ENCODE results near the gene RNF151. TPM values are rescaled to one million over a fixed set of nuclear protein-coding genes. Genes with fewer than 3 reads are reported as not detected.

RNF151 gene
- total and polyA plus RNA-seq, 2 of the 13 experiments (the other 11 are each of a cell fraction or from before 2014, with no cell fraction given), result not detected

DNA sequence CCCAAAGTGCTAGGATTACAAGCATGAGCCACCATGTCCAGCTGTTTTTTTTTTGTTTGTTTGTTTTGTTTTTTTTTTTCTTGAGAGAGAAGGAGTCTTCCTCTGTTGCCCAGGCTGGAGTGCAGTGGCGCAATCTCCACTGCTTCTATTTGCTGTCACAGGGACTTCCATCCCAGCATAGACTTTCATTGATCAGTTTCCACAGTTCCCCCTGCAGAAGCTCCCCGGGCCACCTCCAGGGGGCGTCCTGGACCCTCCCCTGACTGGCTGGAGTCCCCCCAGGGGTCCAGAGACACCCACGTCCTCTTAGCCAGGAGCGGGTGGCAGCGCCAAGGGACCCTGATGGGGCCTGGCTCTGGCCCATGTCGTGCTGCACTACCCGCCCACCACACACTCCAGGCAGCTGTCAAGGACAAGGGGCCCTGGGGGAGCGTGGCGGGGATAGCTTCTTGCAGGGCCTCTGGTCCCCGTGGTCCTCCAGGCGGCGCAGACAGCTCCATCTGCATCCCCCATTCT lies 49.8 kb downstream of the RNF151 start (continued):
- TF ChIP-seq, protein P1, sequence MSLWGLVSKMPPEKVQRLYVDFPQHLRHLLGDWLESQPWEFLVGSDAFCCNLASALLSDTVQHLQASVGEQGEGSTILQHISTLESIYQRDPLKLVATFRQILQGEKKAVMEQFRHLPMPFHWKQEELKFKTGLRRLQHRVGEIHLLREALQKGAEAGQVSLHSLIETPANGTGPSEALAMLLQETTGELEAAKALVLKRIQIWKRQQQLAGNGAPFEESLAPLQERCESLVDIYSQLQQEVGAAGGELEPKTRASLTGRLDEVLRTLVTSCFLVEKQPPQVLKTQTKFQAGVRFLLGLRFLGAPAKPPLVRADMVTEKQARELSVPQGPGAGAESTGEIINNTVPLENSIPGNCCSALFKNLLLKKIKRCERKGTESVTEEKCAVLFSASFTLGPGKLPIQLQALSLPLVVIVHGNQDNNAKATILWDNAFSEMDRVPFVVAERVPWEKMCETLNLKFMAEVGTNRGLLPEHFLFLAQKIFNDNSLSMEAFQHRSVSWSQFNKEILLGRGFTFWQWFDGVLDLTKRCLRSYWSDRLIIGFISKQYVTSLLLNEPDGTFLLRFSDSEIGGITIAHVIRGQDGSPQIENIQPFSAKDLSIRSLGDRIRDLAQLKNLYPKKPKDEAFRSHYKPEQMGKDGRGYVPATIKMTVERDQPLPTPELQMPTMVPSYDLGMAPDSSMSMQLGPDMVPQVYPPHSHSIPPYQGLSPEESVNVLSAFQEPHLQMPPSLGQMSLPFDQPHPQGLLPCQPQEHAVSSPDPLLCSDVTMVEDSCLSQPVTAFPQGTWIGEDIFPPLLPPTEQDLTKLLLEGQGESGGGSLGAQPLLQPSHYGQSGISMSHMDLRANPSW (CRISPR knock-in tag; IDR thresholded peaks at IDR 0.05; ENCODE audit: borderline replicate concordance), result no peak
- TF ChIP-seq, protein P2, sequence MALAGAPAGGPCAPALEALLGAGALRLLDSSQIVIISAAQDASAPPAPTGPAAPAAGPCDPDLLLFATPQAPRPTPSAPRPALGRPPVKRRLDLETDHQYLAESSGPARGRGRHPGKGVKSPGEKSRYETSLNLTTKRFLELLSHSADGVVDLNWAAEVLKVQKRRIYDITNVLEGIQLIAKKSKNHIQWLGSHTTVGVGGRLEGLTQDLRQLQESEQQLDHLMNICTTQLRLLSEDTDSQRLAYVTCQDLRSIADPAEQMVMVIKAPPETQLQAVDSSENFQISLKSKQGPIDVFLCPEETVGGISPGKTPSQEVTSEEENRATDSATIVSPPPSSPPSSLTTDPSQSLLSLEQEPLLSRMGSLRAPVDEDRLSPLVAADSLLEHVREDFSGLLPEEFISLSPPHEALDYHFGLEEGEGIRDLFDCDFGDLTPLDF (CRISPR knock-in tag; IDR thresholded peaks at IDR 0.05), result no peak
- no peak for TF ChIP-seq SP1 (IDR thresholded peaks at IDR 0.05)
- 0 out of 2 replicates have a peak, but pooled peaks have one; percentile 12 for TF ChIP-seq SP1 (CRISPR knock-in tag; IDR thresholded peaks at IDR 0.05)
- TF ChIP-seq ZFP36L2 (CRISPR knock-in tag; IDR thresholded peaks at IDR 0.05), result no peak
- no peak for TF ChIP-seq NFE2L2 (IDR thresholded peaks at IDR 0.05; ENCODE audit: low read length)
- TF ChIP-seq TEAD2 (CRISPR knock-in tag; IDR thresholded peaks at IDR 0.05), result no peak
- TF ChIP-seq PHF8 (CRISPR knock-in tag; IDR thresholded peaks at IDR 0.05), result no peak
- no peak for TF ChIP-seq ERF (CRISPR knock-in tag; IDR thresholded peaks at IDR 0.05)
- 0 out of 2 replicates have a peak, but pooled peaks have one; percentile 26 for TF ChIP-seq STAT5B (CRISPR knock-in tag; IDR thresholded peaks at IDR 0.05)
- TF ChIP-seq, protein P3, sequence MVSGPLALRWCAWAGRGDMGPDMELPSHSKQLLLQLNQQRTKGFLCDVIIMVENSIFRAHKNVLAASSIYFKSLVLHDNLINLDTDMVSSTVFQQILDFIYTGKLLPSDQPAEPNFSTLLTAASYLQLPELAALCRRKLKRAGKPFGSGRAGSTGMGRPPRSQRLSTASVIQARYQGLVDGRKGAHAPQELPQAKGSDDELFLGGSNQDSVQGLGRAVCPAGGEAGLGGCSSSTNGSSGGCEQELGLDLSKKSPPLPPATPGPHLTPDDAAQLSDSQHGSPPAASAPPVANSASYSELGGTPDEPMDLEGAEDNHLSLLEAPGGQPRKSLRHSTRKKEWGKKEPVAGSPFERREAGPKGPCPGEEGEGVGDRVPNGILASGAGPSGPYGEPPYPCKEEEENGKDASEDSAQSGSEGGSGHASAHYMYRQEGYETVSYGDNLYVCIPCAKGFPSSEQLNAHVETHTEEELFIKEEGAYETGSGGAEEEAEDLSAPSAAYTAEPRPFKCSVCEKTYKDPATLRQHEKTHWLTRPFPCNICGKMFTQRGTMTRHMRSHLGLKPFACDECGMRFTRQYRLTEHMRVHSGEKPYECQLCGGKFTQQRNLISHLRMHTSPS (CRISPR knock-in tag; IDR thresholded peaks at IDR 0.05; ENCODE audit: low read depth), result peak; percentile 52; the same call in 1 of the 2 replicates
- no peak for TF ChIP-seq U2AF1 (optimal IDR thresholded peaks at IDR 0.05; ENCODE audit: low read depth, low read length)
- TF ChIP-seq, protein P4, sequence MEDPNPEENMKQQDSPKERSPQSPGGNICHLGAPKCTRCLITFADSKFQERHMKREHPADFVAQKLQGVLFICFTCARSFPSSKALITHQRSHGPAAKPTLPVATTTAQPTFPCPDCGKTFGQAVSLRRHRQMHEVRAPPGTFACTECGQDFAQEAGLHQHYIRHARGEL (CRISPR knock-in tag; IDR thresholded peaks at IDR 0.05), result no peak
- TF ChIP-seq, protein P5, sequence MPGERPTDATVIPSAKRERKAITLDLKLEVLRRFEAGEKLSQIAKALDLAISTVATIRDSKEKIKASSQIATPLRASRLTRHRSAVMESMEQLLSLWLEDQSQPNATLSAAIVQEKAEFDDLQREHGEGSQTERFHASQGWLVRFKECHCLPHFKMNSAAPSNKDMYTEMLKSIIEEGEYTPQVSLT (CRISPR knock-in tag; IDR thresholded peaks at IDR 0.05; ENCODE audit: borderline replicate concordance, low read depth), result no peak
- TF ChIP-seq JUNB (CRISPR knock-in tag; IDR thresholded peaks at IDR 0.05; ENCODE audit: borderline replicate concordance), result no peak
- TF ChIP-seq AKAP8 (CRISPR knock-in tag; IDR thresholded peaks at IDR 0.05), result no peak
- TF ChIP-seq MATR3 (CRISPR knock-in tag; IDR thresholded peaks at IDR 0.05), result no peak
- TF ChIP-seq, protein P6, sequence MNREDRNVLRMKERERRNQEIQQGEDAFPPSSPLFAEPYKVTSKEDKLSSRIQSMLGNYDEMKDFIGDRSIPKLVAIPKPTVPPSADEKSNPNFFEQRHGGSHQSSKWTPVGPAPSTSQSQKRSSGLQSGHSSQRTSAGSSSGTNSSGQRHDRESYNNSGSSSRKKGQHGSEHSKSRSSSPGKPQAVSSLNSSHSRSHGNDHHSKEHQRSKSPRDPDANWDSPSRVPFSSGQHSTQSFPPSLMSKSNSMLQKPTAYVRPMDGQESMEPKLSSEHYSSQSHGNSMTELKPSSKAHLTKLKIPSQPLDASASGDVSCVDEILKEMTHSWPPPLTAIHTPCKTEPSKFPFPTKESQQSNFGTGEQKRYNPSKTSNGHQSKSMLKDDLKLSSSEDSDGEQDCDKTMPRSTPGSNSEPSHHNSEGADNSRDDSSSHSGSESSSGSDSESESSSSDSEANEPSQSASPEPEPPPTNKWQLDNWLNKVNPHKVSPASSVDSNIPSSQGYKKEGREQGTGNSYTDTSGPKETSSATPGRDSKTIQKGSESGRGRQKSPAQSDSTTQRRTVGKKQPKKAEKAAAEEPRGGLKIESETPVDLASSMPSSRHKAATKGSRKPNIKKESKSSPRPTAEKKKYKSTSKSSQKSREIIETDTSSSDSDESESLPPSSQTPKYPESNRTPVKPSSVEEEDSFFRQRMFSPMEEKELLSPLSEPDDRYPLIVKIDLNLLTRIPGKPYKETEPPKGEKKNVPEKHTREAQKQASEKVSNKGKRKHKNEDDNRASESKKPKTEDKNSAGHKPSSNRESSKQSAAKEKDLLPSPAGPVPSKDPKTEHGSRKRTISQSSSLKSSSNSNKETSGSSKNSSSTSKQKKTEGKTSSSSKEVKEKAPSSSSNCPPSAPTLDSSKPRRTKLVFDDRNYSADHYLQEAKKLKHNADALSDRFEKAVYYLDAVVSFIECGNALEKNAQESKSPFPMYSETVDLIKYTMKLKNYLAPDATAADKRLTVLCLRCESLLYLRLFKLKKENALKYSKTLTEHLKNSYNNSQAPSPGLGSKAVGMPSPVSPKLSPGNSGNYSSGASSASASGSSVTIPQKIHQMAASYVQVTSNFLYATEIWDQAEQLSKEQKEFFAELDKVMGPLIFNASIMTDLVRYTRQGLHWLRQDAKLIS (CRISPR knock-in tag; IDR thresholded peaks at IDR 0.05), result no peak
- TF ChIP-seq ZMYM2 (CRISPR knock-in tag; IDR thresholded peaks at IDR 0.05), result no peak; the same call in none of the 2 replicates
- TF ChIP-seq ZEB1 (IDR thresholded peaks at IDR 0.05; ENCODE audit: insufficient replicate concordance, low read depth), result no peak

Data from HepG2 (cell line).